Measurements from ENCODE around the gene MPC1.
"Not testable (repeated sequence)": the region's sequence is repeated elsewhere in the genome, so short reads cannot be mapped to it uniquely, and the experiment has no call there.

GRCh38 chr6:166383802-166384363, 1.1 kb upstream of the MPC1 start:
- not testable (repeated sequence) for TF ChIP-seq POLR2A, POLR2AphosphoS5 (IDR thresholded peaks at IDR 0.05)
- TF ChIP-seq CTCF (IDR thresholded peaks at IDR 0.05), result peak in 1 of 3 donors; percentile 43

Measured in breast epithelium (tissue), 3 donors.